ENCODE data around the gene COL4A6.
"Not testable (repeated sequence)": the region's sequence is repeated elsewhere in the genome, so short reads cannot be mapped to it uniquely, and the experiment has no call there.

The COL4A6 gene

DNA sequence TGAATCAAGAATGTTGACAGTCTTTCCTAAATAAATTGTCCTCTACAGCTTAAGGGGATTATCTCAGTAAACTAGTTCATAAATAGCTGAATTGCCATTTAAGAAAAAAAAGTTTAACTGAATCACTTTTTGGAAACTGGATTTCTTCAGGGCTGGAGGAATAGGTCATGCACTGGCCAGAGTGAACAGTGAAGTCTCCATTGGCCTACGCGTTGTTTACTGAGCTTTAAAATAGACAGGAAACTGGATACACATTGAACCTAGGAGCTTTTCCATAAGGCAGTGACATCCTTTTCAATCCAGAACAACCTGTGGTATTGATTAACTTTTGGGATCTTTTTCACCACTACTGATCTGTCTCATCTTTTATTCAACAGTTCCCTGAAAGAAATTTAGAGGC is 58.0 kb downstream of the COL4A6 start:
- no peak for DNase-seq
- Mint-ChIP-seq H3K36me3 (ENCODE audit: low read depth) (no peaks in the 10 kb centered on the region), H3K27me3 (peaks cover 15% of the 10 kb centered on the region), H3K4me1 (ENCODE audit: low read depth) (no peaks in the 10 kb centered on the region), H3K9me3 (no peaks in the 10 kb centered on the region), H3K4me3 (no peak overlapping the region), H3K27ac (no peak overlapping the region)

DNA sequence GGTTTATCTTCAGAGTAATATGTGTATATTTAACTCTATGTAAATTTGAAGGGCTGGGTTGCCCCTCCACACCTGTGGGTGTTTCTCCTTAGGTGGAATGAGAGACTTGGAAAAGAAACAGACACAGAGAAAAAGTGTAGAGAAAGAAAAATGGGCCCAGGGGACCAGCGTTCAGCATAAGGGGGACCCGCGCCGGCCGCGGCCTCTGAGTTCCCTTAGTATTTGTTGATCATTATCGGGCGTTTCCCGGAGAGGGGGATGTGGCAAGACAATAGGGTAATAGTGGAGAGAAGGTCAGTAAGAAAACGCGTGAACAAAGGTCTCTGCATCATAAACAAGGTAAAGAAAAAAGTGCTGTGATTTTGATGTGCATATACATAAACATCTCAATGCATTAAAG is 61.4 kb downstream of the COL4A6 start:
- DNase-seq; H3K9me3 Mint-ChIP-seq; H3K4me1 Mint-ChIP-seq (ENCODE audit: low read depth); H3K4me3 Mint-ChIP-seq; H3K27ac Mint-ChIP-seq; H3K36me3 Mint-ChIP-seq (ENCODE audit: low read depth): not testable (repeated sequence)
- H3K27me3 Mint-ChIP-seq: peaks cover 29% of the 10 kb centered on the region

DNA sequence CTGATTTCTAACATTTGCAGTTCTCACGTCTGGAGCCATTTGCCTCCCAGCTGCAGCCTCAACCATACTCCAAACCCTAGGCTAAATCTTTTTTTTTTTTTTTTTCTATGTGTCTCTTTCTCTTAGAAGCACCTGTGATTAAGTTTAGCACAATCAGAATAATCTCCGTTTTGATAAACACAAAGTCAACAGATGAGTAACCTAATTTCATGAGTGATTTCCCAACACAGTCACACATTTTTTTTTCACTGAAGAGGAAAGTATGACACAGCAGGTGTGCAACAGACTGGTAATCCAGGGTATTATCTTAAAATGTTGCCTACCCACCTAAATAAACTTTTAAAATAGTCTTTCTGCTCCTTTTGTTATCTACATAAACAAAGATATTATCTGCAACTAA is 62.6 kb downstream of the COL4A6 start:
- DNase-seq; H3K4me3 Mint-ChIP-seq; H3K4me1 Mint-ChIP-seq (ENCODE audit: low read depth); H3K9me3 Mint-ChIP-seq; H3K36me3 Mint-ChIP-seq (ENCODE audit: low read depth); H3K27ac Mint-ChIP-seq: not testable (repeated sequence)
- H3K27me3 Mint-ChIP-seq: peaks cover 29% of the 10 kb centered on the region

DNA sequence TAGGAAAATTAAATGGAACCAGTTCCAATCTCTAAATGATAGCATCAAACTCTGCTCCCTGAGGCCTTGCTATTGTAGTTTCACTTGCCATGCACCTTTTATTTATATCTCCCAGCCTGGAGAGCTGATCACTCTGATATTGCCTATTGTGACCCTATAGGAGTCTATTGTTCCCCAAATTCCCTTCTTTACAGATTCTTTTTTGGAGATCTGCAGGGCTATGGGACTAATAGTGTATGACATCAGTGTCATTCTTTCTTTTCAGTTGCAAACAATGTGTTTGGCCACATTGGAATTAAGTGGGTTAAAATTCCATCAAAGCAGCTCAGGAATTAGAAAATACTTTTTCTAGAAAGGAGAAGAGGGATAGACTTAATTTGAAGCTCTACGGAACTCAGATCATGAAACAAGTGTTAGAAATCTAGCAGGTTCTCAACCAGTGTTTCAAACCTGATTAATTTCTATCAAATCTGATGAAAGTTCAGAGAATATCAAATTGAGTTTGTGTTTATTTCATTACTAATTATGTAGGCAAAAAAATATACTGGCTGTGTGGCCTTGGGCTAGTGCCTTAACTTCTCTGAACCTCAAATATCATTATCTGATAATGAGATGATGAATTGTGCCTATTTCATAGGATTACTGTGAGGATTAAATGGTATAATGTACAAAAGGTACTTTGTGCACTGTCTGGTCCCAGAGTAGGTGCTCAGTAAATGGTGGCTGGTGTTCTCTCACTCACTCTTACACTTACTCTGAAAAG is 71.4 kb downstream of the COL4A6 start:
- H3K9me3 Mint-ChIP-seq: no peaks in the 10 kb centered on the region

DNA sequence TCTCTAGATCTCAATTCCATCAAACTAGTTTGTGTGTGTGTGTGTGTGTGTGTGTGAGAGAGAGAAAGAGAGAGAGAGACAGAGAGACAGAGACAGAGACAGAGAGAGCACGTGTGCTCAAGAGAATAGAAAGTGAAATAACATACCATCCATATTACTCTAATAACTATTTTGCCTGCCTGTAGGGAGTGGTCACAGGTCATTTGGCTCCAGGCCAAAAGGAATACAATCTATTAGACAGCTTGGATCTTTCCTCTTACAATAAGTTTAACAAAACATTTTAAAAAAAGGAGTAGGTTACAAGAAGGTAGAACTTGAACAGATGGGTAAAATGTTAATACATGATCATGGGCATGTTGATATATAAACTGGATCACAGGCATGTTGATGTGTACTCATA is 76.2 kb downstream of the COL4A6 start:
- Mint-ChIP-seq H3K9me3 (no peaks in the 10 kb centered on the region), H3K4me3 (no peak overlapping the region), H3K27me3 (peaks cover 38% of the 10 kb centered on the region), H3K27ac (no peak overlapping the region), H3K4me1 (ENCODE audit: low read depth) (no peaks in the 10 kb centered on the region), H3K36me3 (ENCODE audit: low read depth) (no peaks in the 10 kb centered on the region)
- no peak for DNase-seq

More for the DNA sequence above, 71.4 kb downstream of the COL4A6 start:
- no peak overlapping the region for H3K27ac Mint-ChIP-seq
- no peak for DNase-seq
- H3K27me3 Mint-ChIP-seq: peaks cover 27% of the 10 kb centered on the region
- no peaks in the 10 kb centered on the region for H3K4me1 Mint-ChIP-seq (ENCODE audit: low read depth)
- no peaks in the 10 kb centered on the region for H3K36me3 Mint-ChIP-seq (ENCODE audit: low read depth)
- no peak overlapping the region for H3K4me3 Mint-ChIP-seq

DNA sequence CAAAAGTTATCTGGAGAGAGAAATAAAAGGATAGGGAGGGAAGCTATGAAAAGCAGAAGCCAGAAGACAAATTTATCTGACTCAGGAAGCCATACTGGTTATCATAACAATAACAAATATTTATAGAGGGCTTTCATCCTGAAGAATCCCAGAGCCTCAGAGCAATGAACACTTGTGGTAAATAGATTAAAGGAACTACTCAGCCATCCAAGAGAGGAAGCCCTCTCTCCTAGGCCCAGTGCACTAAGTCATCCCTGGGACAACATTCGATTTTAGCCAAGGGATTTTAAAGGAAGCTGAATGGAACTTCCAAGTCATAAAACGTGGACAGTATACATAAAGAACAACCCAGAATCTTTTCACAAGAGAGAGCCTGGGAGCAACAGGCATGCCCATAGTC is 76.9 kb downstream of the COL4A6 start:
- H3K27me3 Mint-ChIP-seq: peaks cover 35% of the 10 kb centered on the region
- no peaks in the 10 kb centered on the region for H3K9me3 Mint-ChIP-seq
- no peaks in the 10 kb centered on the region for H3K36me3 Mint-ChIP-seq (ENCODE audit: low read depth)
- no peak overlapping the region for H3K27ac Mint-ChIP-seq
- no peak for DNase-seq
- no peaks in the 10 kb centered on the region for H3K4me1 Mint-ChIP-seq (ENCODE audit: low read depth)
- no peak overlapping the region for H3K4me3 Mint-ChIP-seq

DNA sequence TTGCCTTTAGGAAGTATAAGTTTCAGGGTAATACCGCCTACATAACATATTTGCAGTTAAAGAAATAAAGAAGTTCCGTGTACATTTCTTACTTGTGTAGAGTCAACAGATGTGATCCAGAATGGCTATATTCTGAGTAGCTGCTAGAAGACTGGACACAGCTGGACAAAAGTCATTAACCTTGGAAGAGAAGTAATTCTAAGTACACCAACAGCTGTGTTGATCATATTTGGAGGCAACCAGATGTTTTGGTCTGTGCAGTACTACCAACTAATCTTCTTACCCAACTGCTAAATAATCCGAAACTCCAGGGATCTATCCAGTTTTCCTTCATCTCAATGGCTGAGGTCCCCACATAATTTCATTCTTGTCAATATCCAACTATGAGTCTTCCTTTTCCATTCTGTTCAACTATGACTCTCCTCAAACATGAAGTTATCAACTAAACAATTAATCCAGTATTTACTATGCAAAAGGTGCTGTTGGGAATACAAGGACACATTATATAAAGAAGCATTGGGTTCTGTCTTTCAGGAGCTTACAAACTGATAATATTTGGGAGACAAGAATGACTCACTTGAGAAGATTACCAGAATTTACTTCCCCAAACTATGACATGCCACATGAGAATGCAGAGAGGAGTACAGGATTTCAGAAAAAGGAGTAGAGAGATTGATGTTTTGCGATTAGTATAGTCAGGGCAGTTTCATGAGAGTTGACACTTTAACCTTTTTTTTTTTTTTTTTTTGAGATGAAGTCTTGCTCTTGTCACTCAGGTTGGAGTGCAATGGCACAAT is 78.2 kb downstream of the COL4A6 start:
- DNase-seq: no peak
- no peaks in the 10 kb centered on the region for H3K36me3 Mint-ChIP-seq (ENCODE audit: low read depth)
- H3K27ac Mint-ChIP-seq: no peak overlapping the region
- no peaks in the 10 kb centered on the region for H3K9me3 Mint-ChIP-seq
- H3K4me1 Mint-ChIP-seq (ENCODE audit: low read depth): no peaks in the 10 kb centered on the region
- peaks cover 34% of the 10 kb centered on the region for H3K27me3 Mint-ChIP-seq
- no peak overlapping the region for H3K4me3 Mint-ChIP-seq

DNA sequence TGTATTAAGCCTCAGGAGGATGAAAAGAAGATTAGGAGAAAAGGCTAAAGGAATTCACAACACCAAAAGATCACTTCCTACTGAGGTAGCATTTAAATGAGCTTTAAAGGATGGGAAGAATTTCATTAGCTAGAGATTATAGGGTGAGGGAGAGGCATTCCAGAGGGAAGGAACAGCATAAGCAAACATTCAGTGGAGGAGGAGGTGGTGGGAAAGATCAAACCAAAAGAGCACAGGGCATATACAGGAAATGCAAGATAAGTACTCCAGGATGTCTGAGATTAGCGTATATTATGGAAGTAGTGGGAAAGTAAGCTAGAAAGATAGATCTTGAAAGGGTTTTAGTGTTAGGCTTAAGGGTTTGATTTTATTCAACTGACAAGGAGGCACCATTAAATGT is 84.8 kb downstream of the COL4A6 start:
- DNase-seq: no peak
- H3K9me3 Mint-ChIP-seq: no peaks in the 10 kb centered on the region
- no peaks in the 10 kb centered on the region for H3K4me1 Mint-ChIP-seq (ENCODE audit: low read depth)
- no peak overlapping the region for H3K4me3 Mint-ChIP-seq
- no peaks in the 10 kb centered on the region for H3K36me3 Mint-ChIP-seq (ENCODE audit: low read depth)
- no peak overlapping the region for H3K27ac Mint-ChIP-seq
- peaks cover 30% of the 10 kb centered on the region for H3K27me3 Mint-ChIP-seq

DNA sequence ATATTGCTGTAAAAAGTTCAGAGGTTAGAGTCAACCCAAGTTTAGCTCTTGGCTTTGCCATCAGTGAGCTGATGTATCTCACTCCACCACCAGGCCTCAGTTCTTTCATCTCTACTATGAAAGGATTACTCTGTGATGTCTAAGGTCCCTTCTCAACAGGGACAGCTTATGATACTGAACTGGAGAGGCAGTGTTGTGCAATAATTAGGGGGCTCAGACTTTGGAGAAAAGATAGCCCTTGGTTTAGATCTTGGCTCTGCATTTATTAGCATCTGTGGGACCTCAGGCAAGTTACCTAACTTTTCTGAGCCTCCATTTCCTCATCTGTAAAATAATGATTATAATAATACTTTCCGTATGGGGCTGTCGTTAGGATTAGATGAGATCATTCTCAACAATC is 89.0 kb downstream of the COL4A6 start:
- Mint-ChIP-seq H3K4me1 (ENCODE audit: low read depth) (no peaks in the 10 kb centered on the region), H3K4me3 (no peak overlapping the region), H3K27ac (no peak overlapping the region), H3K9me3 (no peaks in the 10 kb centered on the region), H3K36me3 (ENCODE audit: low read depth) (no peaks in the 10 kb centered on the region), H3K27me3 (peaks cover 40% of the 10 kb centered on the region)
- DNase-seq: no peak

DNA sequence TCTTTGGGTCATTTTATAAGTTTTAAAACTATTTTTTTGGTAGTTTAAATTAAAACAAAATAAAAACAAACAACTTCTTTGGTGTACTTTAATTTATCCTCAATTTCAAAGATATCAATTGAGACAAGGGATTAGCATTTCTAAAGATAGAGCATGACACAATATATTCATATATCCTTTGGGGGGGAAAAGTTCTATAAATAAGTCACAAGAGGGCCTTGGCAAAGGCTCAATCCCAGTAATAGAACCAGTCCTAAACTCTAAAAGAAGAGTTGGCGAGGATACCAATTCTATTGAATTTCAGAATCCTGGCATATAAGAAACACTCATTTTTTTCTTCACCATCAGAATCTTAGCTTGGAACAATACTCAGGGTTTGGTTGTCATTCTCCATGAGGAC is 89.7 kb downstream of the COL4A6 start:
- Mint-ChIP-seq H3K4me1 (ENCODE audit: low read depth) (no peaks in the 10 kb centered on the region), H3K27ac (no peak overlapping the region), H3K4me3 (no peak overlapping the region), H3K36me3 (ENCODE audit: low read depth) (no peaks in the 10 kb centered on the region), H3K9me3 (no peaks in the 10 kb centered on the region), H3K27me3 (peaks cover 47% of the 10 kb centered on the region)
- no peak for DNase-seq

DNA sequence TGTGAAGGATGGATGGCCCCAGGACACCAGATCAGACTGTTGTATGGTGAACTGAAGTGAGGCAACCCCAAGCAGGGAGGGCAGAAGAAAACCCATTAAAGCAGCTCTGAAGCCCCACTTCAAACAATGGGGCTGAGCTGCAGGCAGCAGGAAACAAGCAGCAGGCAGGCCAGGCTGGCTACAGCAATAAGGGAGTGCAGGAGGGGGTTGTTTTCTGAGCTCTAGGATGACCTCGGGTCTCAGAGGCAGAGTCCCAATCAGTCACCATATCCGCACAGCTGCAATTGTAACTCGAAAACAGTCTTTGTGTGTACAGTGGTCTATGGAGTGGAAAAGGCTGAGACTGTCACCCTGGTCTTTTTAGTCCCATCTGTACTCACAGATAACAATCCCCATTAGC is 90.4 kb downstream of the COL4A6 start:
- Mint-ChIP-seq H3K9me3 (no peaks in the 10 kb centered on the region), H3K27me3 (peaks cover 44% of the 10 kb centered on the region), H3K27ac (no peak overlapping the region), H3K4me3 (no peak overlapping the region), H3K4me1 (ENCODE audit: low read depth) (no peaks in the 10 kb centered on the region), H3K36me3 (ENCODE audit: low read depth) (no peaks in the 10 kb centered on the region)
- no peak for DNase-seq

DNA sequence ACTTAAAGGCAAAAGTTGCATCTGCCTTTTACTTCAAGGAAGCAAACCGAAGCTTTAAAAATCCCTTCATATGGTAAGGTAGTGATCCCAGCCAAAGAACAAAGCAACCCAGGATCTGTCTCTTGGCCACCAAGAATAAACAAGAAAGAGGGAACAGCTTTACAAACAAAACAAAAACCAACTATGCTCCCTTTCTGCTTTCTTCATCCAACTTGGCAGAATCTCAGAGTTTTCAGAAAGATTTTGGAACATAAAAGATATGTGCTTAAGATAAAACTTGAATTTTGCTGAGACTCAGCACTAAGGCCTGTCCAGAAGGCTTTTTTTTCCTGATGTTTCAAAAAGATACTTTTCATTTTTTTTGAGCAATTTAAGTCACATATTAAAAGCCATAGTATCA is 94.0 kb downstream of the COL4A6 start:
- Mint-ChIP-seq H3K4me3 (no peak overlapping the region), H3K9me3 (no peaks in the 10 kb centered on the region), H3K27me3 (peaks cover 44% of the 10 kb centered on the region)

DNA sequence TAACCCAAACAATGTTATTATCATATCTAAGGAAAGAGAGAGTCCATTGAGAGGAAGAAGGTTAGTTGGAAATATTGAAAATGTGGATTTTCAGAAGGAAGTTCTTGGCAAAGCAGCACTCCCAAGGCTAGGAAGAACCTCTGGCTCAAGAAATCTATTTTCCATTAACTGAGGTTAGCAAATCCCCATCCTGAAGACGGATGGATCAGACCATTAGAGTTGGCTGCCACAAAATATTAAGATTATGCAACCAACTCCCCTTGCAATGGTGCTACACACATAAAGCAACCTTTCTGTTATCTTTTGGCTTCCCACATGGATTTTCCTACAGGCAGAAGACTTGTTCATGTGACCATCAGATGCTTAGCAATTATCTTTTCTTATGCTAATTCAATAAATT is 96.3 kb downstream of the COL4A6 start:
- H3K27ac Mint-ChIP-seq: no peak overlapping the region
- no peaks in the 10 kb centered on the region for H3K36me3 Mint-ChIP-seq (ENCODE audit: low read depth)
- no peak for DNase-seq
- no peak overlapping the region for H3K4me3 Mint-ChIP-seq
- peaks cover 37% of the 10 kb centered on the region for H3K27me3 Mint-ChIP-seq
- H3K9me3 Mint-ChIP-seq: no peaks in the 10 kb centered on the region
- H3K4me1 Mint-ChIP-seq (ENCODE audit: low read depth): no peaks in the 10 kb centered on the region

More for the DNA sequence above, 94.0 kb downstream of the COL4A6 start:
- DNase-seq: no peak
- no peak overlapping the region for H3K27ac Mint-ChIP-seq
- H3K36me3 Mint-ChIP-seq (ENCODE audit: low read depth): no peaks in the 10 kb centered on the region
- H3K4me1 Mint-ChIP-seq (ENCODE audit: low read depth): no peaks in the 10 kb centered on the region

DNA sequence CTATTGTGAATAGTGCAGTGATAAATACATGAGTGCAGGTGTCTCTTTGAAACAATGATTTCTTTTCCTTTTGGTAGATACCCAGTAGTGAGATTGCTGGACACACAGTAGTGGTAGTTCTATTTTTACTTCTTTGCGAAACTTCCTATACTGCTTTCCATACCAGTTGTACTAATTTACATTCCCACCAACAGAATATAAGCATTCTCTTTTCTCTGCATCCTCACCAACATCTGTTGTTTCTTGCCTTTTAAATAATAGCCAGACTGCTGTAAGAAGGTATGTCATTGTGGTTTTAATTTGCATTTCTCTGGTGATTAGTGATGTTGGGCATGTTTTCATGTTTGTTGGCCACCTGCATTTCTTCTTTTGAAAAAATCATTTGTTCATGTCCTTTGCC is 105.9 kb downstream of the COL4A6 start:
- no peaks in the 10 kb centered on the region for H3K9me3 Mint-ChIP-seq
- no peak overlapping the region for H3K4me3 Mint-ChIP-seq
- no peak overlapping the region for H3K27ac Mint-ChIP-seq
- peaks cover 19% of the 10 kb centered on the region for H3K27me3 Mint-ChIP-seq
- H3K4me1 Mint-ChIP-seq (ENCODE audit: low read depth): no peaks in the 10 kb centered on the region
- no peak for DNase-seq
- no peaks in the 10 kb centered on the region for H3K36me3 Mint-ChIP-seq (ENCODE audit: low read depth)

DNA sequence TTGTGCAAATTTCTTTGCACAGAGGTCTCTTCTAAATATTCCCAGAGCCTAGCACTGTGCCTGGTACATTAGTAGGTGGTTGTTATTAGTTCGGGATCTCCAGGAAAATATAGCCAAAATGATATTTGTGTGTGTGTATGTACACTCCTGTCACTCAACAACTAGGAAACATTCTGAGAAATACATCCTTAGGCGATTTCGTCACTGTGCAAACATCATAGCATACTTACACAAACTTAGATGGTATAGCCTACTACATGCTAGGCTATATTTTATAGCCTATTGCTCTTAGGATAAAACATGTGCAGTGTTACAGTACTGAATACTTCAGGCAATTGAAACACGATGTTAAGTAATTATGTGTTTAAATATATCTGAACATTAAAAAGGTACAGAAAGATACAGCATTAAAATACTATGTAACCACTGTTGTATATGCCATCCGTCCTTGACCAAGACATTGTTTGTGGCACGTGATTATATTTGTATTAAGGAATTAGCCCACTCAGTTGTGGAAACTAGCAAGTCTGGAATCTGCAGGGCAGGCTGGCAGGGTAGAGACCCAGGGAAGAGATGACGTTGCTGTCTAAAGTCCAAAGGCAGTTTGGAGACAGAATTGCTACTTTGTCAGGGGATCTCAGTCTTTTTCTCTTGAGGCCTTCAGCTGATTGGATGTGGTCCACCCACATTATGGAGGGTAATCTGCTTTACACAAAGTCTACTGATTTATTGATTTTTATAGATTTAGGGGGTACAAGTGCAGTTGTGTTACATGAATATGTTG is 106.9 kb downstream of the COL4A6 start:
- no peaks in the 10 kb centered on the region for H3K4me1 Mint-ChIP-seq (ENCODE audit: low read depth)
- peaks cover 17% of the 10 kb centered on the region for H3K27me3 Mint-ChIP-seq
- DNase-seq: no peak
- no peaks in the 10 kb centered on the region for H3K9me3 Mint-ChIP-seq
- H3K36me3 Mint-ChIP-seq (ENCODE audit: low read depth): no peaks in the 10 kb centered on the region
- H3K27ac Mint-ChIP-seq: no peak overlapping the region
- no peak overlapping the region for H3K4me3 Mint-ChIP-seq
